ENCODE results near the gene PLCL1.

- TF ChIP-seq POLR2AphosphoS5 (IDR thresholded peaks at IDR 0.05) (no peak), CTCF (IDR thresholded peaks at IDR 0.05 in 8 of 11, conservative IDR thresholded peaks at IDR 0.05 in 3 of 11) (no peak), POLR2A (IDR thresholded peaks at IDR 0.05) (no peak)
Observed at GRCh38 chr2:198102856-198103255, 298.5 kb downstream of the PLCL1 start.
